H1 (cell line): ENCODE measurements around the gene CRELD1. TPM values are rescaled to one million over a fixed set of nuclear protein-coding genes. Genes with fewer than 3 reads are reported as not detected.

Experiments used
- CTCF ChIA-PET: fragments of 300-600 bp; sonication (Branson Sonifier 250); formaldehyde crosslinking; loops from one replicate; lab custom pipeline; 2021; ENCODE audit not compliant: partially characterized antibody; lab: Charles Lee
- POLR2A ChIA-PET: fragments of 300-600 bp; sonication (Branson Sonifier 250); formaldehyde crosslinking; loops from one replicate; lab custom pipeline; 2021; ENCODE audit warnings: inconsistent platforms; ENCODE audit not compliant: partially characterized antibody; lab: Charles Lee
- DNase-seq, 2 experiments: peaks; one replicate each; pipeline versions ENCODE4 v3.0.0 to v3.0.0-alpha.2; 2010 to 2022; ENCODE audit warnings: low spot score in 2 of 2, low read depth in 1 of 2, mixed read lengths in 1 of 2
- FAIRE-seq: peaks from 2 replicates; lab custom pipeline; 2011; peaks lifted over from hg19 to GRCh38; lab: Jason Lieb, UNC
- H2AFZ ChIP-seq: 2 replicates; pipeline ENCODE4 v1.8.1; 2012; ENCODE audit warnings: low read length, inconsistent platforms
- H2AK5ac ChIP-seq: 2 replicates; pipeline ENCODE4 v1.6.1; 2013; ENCODE audit warnings: low read depth, low read length
- H2BK120ac ChIP-seq: replicated peaks from 2 replicates; pipeline ENCODE3; 2013; ENCODE audit warnings: low read depth, low read length, inconsistent platforms
- H2BK12ac ChIP-seq: 2 replicates; pipeline ENCODE4 v1.6.1; 2013; ENCODE audit warnings: low read depth, low read length
- H2BK15ac ChIP-seq: 2 replicates; pipeline ENCODE4 v1.6.1; 2013; ENCODE audit warnings: low read length
- H2BK20ac ChIP-seq: 2 replicates; pipeline ENCODE4 v1.6.1; 2013; ENCODE audit warnings: low read length
- H2BK5ac ChIP-seq: 2 replicates; pipeline ENCODE4 v1.6.1; 2013; ENCODE audit warnings: low read depth, low read length
- H3K14ac ChIP-seq: 2 replicates; pipeline ENCODE4 v1.6.1; 2013; ENCODE audit warnings: inconsistent platforms; ENCODE audit not compliant: insufficient read length
- H3K18ac ChIP-seq: 2 replicates; pipeline ENCODE4 v1.6.1; 2013; ENCODE audit warnings: low read length; ENCODE audit errors: extremely low read depth
- H3K23ac ChIP-seq: 2 replicates; pipeline ENCODE4 v1.6.1; 2013; ENCODE audit warnings: inconsistent platforms; ENCODE audit not compliant: insufficient read length
- H3K23me2 ChIP-seq: 2 replicates; pipeline ENCODE4 v1.6.1; 2013; ENCODE audit warnings: low read depth, low read length
- H3K27ac ChIP-seq: 2 replicates; pipeline ENCODE4 v1.6.1; 2011; ENCODE audit warnings: low read depth, low read length, inconsistent platforms
- H3K27me3 ChIP-seq, 4 experiments: replicated peaks in 1 of 4; 1 replicate in 1 of 4; 2 replicates in 3 of 4; pipeline versions ENCODE4 v1.6.1 to v1.8.1; 2011 to 2013; ENCODE audit warnings: low read length in 3 of 4, mild to moderate bottlenecking in 3 of 4, inconsistent platforms in 2 of 4, mixed read lengths in 2 of 4, moderate library complexity in 1 of 4; ENCODE audit not compliant: control insufficient read depth in 3 of 4, insufficient read depth in 3 of 4; ENCODE audit errors: extremely low read depth in 1 of 4
- H3K36me3 ChIP-seq, 4 experiments: 2 replicates each; pipeline versions ENCODE4 v1.6.1 to v1.8.1; 2011 to 2013; ENCODE audit warnings: mild to moderate bottlenecking in 4 of 4, low read length in 3 of 4, moderate library complexity in 2 of 4, control low read depth in 1 of 4, inconsistent platforms in 1 of 4; ENCODE audit not compliant: insufficient read depth in 4 of 4, control insufficient read depth in 2 of 4
- H3K4ac ChIP-seq: replicated peaks from 2 replicates; pipeline ENCODE3; 2013; ENCODE audit warnings: low read length, low read depth, mixed read lengths, inconsistent platforms; ENCODE audit not compliant: insufficient read length
- H3K4me1 ChIP-seq, 4 experiments: replicated peaks in 1 of 4; 1 replicate in 1 of 4; 2 replicates in 3 of 4; pipeline versions ENCODE4 v1.6.1 to v1.8.1; 2011 to 2013; ENCODE audit warnings: low read length in 3 of 4, inconsistent platforms in 2 of 4, mixed read lengths in 1 of 4; ENCODE audit not compliant: insufficient read depth in 4 of 4, control insufficient read depth in 3 of 4
- H3K4me2 ChIP-seq, 2 experiments: 2 replicates each; pipeline versions ENCODE4 v1.6.1 to v1.8.1; 2011 to 2013; ENCODE audit warnings: low read depth in 2 of 2, low read length in 2 of 2, control low read depth in 1 of 2, inconsistent platforms in 1 of 2, mild to moderate bottlenecking in 1 of 2; ENCODE audit not compliant: insufficient read depth in 1 of 2
- H3K4me3 ChIP-seq, 4 experiments: fragments of 200-600, 300-600 bp in 1 of 4; sonication (generic), shearing (Covaris generic), sonication (Bioruptor Twin) in 1 of 4; 2 replicates each; pipeline versions ENCODE4 v1.5.1 to v1.8.1; 2011 to 2016; ENCODE audit warnings: low read length in 4 of 4, low read depth in 3 of 4, control low read depth in 2 of 4, inconsistent platforms in 2 of 4, mild to moderate bottlenecking in 2 of 4, mixed read lengths in 1 of 4, moderate library complexity in 1 of 4; ENCODE audit not compliant: insufficient read depth in 2 of 4; ENCODE audit errors: extremely low read depth in 1 of 4
- H3K56ac ChIP-seq: replicated peaks from 2 replicates; pipeline ENCODE3; 2013; ENCODE audit warnings: low read depth, mild to moderate bottlenecking, mixed read lengths, low read length, inconsistent platforms; ENCODE audit not compliant: insufficient read length
- H3K79me1 ChIP-seq: 2 replicates; pipeline ENCODE4 v1.6.1; 2013; ENCODE audit warnings: low read depth, low read length, control low read depth
- H3K79me2 ChIP-seq, 2 experiments: 2 replicates each; pipeline versions ENCODE4 v1.6.1 to v1.8.1; 2012 to 2013; ENCODE audit warnings: low read length in 2 of 2, mild to moderate bottlenecking in 2 of 2, inconsistent platforms in 1 of 2; ENCODE audit not compliant: insufficient read depth in 2 of 2, control insufficient read depth in 1 of 2
- H3K9ac ChIP-seq, 4 experiments: replicated peaks in 1 of 4; 1 replicate in 1 of 4; 2 replicates in 3 of 4; pipeline versions ENCODE4 v1.6.1 to v1.8.1; 2011 to 2013; ENCODE audit warnings: low read depth in 3 of 4, low read length in 3 of 4, control low read depth in 2 of 4, mild to moderate bottlenecking in 2 of 4, moderate library complexity in 2 of 4, inconsistent platforms in 1 of 4; ENCODE audit errors: extremely low read depth in 1 of 4
- H3K9me3 ChIP-seq, 2 experiments: 2 replicates each; pipeline versions ENCODE4 v1.6.1 to v1.8.1; 2012 to 2013; ENCODE audit warnings: mild to moderate bottlenecking in 2 of 2, moderate library complexity in 2 of 2, control low read depth in 1 of 2, inconsistent platforms in 1 of 2, low read depth in 1 of 2, low read length in 1 of 2, mixed read lengths in 1 of 2; ENCODE audit not compliant: insufficient read depth in 2 of 2
- H4K20me1 ChIP-seq, 2 experiments: replicated peaks in 1 of 2; 2 replicates each; pipeline versions ENCODE3 to v1.8.1; 2011 to 2013; ENCODE audit warnings: inconsistent platforms in 2 of 2, low read length in 2 of 2, mild to moderate bottlenecking in 1 of 2; ENCODE audit not compliant: insufficient read depth in 2 of 2, control insufficient read depth in 1 of 2
- H4K5ac ChIP-seq: 2 replicates; pipeline ENCODE4 v1.6.1; 2013; ENCODE audit warnings: low read length, low read depth, mixed read lengths, inconsistent platforms; ENCODE audit not compliant: insufficient read length
- H4K8ac ChIP-seq: 2 replicates; pipeline ENCODE4 v1.8.0; 2013; ENCODE audit warnings: mild to moderate bottlenecking, moderate library complexity, low read length, inconsistent platforms; ENCODE audit not compliant: insufficient read depth; ENCODE audit errors: extremely low read depth
- H4K91ac ChIP-seq: replicated peaks from 2 replicates; pipeline ENCODE3; 2013; ENCODE audit warnings: low read length, mixed read lengths, inconsistent platforms; ENCODE audit not compliant: insufficient read length
- ATF2 ChIP-seq: IDR thresholded peaks from 2 replicates; pipeline ENCODE4 v1.6.1; 2012; ENCODE audit warnings: low read length, inconsistent platforms
- GABPA ChIP-seq: IDR thresholded peaks from 2 replicates; pipeline ENCODE4 v1.6.1; 2011; ENCODE audit warnings: mild to moderate bottlenecking, low read length, moderate library complexity, borderline replicate concordance; ENCODE audit not compliant: insufficient read depth
- MAX ChIP-seq: IDR thresholded peaks from 2 replicates; pipeline ENCODE4 v1.6.1; 2012; ENCODE audit warnings: inconsistent platforms
- POLR2A ChIP-seq, 2 experiments: IDR thresholded peaks; 1 replicate in 1 of 2; 2 replicates in 1 of 2; pipeline ENCODE4 v1.6.1; 2011; ENCODE audit warnings: low read depth in 2 of 2, low read length in 2 of 2, mild to moderate bottlenecking in 2 of 2; ENCODE audit errors: control extremely low read depth in 1 of 2
- SIRT6 ChIP-seq: IDR thresholded peaks from one replicate; pipeline ENCODE4 v1.7.1; 2012; ENCODE audit warnings: low read length, inconsistent platforms
- WGBS, 2 experiments: shearing (Covaris generic) in 1 of 2; methylation state at CpG; one replicate each; pipeline versions ENCODE4 v1.1.6 to v1.1.7; 2013 to 2015; ENCODE audit warnings: low lambda C conversion rate in 2 of 2, mixed read lengths in 2 of 2, inconsistent platforms in 1 of 2, low coverage in 1 of 2, missing lambda C conversion rate in 1 of 2; ENCODE audit not compliant: insufficient replicate concordance in 2 of 2, insufficient coverage in 1 of 2, insufficient read length in 1 of 2; ENCODE audit errors: extremely low coverage in 1 of 2, missing lambda C conversion rate in 1 of 2; 5-methylcytosine and 5-hydroxymethylcytosine counted together
- polyA plus RNA-seq, 7 experiments: library from polyadenylated mRNA; depleted of rRNA in 3 of 7; stranded (reverse) in 5 of 7; unstranded in 2 of 7; fragments of >200 nt in 5 of 7; fragments of 200-250 nt in 2 of 7; gene quantifications; 1 replicate in 5 of 7; 2 replicates in 1 of 7; 4 replicates in 1 of 7; pipeline versions ENCODE4 v1.2.1 to v1.2.3, GENCODE V29; 2011 to 2013; ENCODE audit warnings: missing spikeins in 2 of 7, mixed read lengths in 2 of 7
- total RNA-seq: library from RNA; stranded (reverse); fragmentation: NEBNext Ultra II Directional; extraction: Animal tissue kit (Norgen Biotek cat#: 25700); gene quantifications from 2 replicates; pipeline ENCODE4 v1.2.1, GENCODE V29; 2021

CRELD1 gene
- total and polyA plus RNA-seq, 2 of the 8 experiments (the other 6 are each of a cell fraction or from before 2014, with no cell fraction given) = 12.9 to 15.1 TPM

- peaks cover 18% of the 10 kb centered on the region; the same call in 1 of the 2 replicates for H3K23me2 ChIP-seq
- no peaks in the 10 kb centered on the region for H3K36me3 ChIP-seq
- H3K14ac ChIP-seq = no peak overlapping the region
- H2BK120ac ChIP-seq = no peak overlapping the region
- no peak overlapping the region for H2BK5ac ChIP-seq
- peaks cover 0 to 4% of the 10 kb centered on the region in 2 experiments; a peak in 1 of 4 replicates for H3K9me3 ChIP-seq
- TF ChIP-seq MAX = no peak
- TF ChIP-seq SIRT6 = no peak
- TF ChIP-seq ATF2 = no peak
- TF ChIP-seq POLR2A (IDR thresholded peaks at IDR 0.05; ENCODE audit: control extremely low read depth in 1 of 2, low read depth in 2 of 2, low read length in 2 of 2) = 0 out of 3 replicates have a peak, but pooled peaks of 1 of the 2 experiments have one; percentile 2
- TF ChIP-seq GABPA = no peak
- H3K79me2 ChIP-seq = no peaks in the 10 kb centered on the region
- no peak overlapping the region for H3K18ac ChIP-seq
- no peak overlapping the region for H2AFZ ChIP-seq
- no peak overlapping the region for H3K4ac ChIP-seq
- H2BK15ac ChIP-seq = no peak overlapping the region
- no peak overlapping the region for H3K27ac ChIP-seq
- H3K4me2 ChIP-seq = no peak overlapping the region
- no peaks in the 10 kb centered on the region for H4K20me1 ChIP-seq
- ChIA-PET CTCF (interaction anchor here (0.6 to 1.8 kb wide), 10 partner anchors 9 to 116 kb away, joined by 3 to 8 read pairs (median 3); partner anchors contain the start of genes IL17RC and PRRT3), POLR2A (interaction anchor here (0.8 to 1.9 kb wide), 9 partner anchors 8 to 150 kb away, joined by 3 to 16 read pairs (median 4); partner anchors contain the start of genes ARPC4, CRELD1, PRRT3 and TTLL3)
- no peak overlapping the region for H3K9ac ChIP-seq
- H3K23ac ChIP-seq = no peak overlapping the region
- H4K5ac ChIP-seq = no peak overlapping the region
- H3K4me1 ChIP-seq = peaks cover 0 to 8% (median 4%) of the 10 kb centered on the region in 4 experiments; a peak in 5 of 7 replicates
- no peak overlapping the region for H4K91ac ChIP-seq
- no peak for DNase-seq
- peak overlapping the region; percentile 51; the same call in 1 of the 2 replicates for H4K8ac ChIP-seq
- no peaks in the 10 kb centered on the region for H3K27me3 ChIP-seq
- no peak overlapping the region for H2AK5ac ChIP-seq
- H3K79me1 ChIP-seq = no peaks in the 10 kb centered on the region
- WGBS, 2 experiments = 88% methylated on average over 11 of the region's 11 CpGs; no CpG with 5 or more reads in 1 of the 2 experiments
- FAIRE-seq = no peak
- no peak overlapping the region for H2BK12ac ChIP-seq
- H3K4me3 ChIP-seq = no peak overlapping the region
- H3K56ac ChIP-seq = no peak overlapping the region
- H2BK20ac ChIP-seq = no peak overlapping the region
Observed at GRCh38 chr3:9942934-9943690, 9.5 kb downstream of the CRELD1 start.
